ENCODE results near the gene MBNL1. TPM values are rescaled to one million over a fixed set of nuclear protein-coding genes. Genes with fewer than 3 reads are reported as not detected.

Gene MBNL1
- polyA plus RNA-seq, 1 donor: 53.6 TPM

DNA sequence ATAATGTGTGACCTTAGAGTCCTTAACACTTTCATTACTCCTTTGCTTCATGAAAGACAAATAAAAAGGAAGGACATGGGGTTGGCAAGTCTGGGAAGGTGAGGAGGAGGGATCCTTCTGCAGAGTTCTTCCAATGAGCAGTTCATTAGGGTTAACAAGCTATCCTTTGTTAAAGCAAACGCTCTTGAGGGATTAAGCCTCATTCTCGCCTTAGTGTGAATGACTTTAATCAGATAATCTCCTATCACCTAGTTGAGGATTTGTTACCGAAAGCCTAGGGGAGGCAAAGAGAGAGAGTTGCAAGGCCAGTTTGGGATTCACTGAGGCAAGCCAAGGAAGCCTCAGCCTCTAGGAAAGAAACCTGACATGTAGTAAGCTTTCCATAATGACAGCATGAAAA is 7.4 kb upstream of the MBNL1 start:
- peaks cover 10% of the 10 kb centered on the region for H3K4me1 ChIP-seq (ENCODE audit: control insufficient read depth, insufficient read depth, low read length)
- H3K36me3 ChIP-seq (ENCODE audit: control insufficient read depth, insufficient read depth, low read length): no peaks in the 10 kb centered on the region
- H3K9me3 ChIP-seq (ENCODE audit: control insufficient read depth, low read depth, low read length): no peaks in the 10 kb centered on the region

DNA sequence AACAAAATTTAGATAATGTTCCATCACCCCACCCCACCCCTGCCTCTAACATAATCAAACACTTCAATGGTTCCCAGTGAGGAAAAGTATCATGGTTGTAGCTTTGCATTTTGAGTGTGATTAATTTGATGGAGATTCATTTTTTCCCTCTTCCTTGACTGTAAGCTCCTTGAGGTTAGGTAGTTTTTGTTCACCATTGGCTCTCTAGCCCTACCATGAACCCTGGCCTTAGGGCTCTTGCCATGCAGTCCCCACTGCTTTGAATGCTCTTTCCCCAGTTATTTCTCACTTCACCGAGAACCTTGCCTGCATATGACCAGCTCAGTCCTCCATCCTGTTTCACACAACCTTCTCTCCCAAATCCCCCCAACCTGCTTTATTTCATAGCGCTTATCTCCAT is 5.0 kb upstream of the MBNL1 start:
- H3K27me3 ChIP-seq (ENCODE audit: control insufficient read depth, insufficient read depth, low read length): no peaks in the 10 kb centered on the region
- WGBS (ENCODE audit: insufficient coverage, low lambda C conversion rate): 100% methylated on average over 2 of the region's 2 CpGs
- no peak overlapping the region for H3K27ac ChIP-seq (ENCODE audit: low read length)
- H3K9me3 ChIP-seq (ENCODE audit: control insufficient read depth, low read depth, low read length): no peaks in the 10 kb centered on the region
- H3K4me3 ChIP-seq (ENCODE audit: low read length): no peak overlapping the region
- H3K36me3 ChIP-seq (ENCODE audit: control insufficient read depth, insufficient read depth, low read length): no peaks in the 10 kb centered on the region
- peaks cover 26% of the 10 kb centered on the region for H3K4me1 ChIP-seq (ENCODE audit: control insufficient read depth, insufficient read depth, low read length)
- DNase-seq: no peak

More for the DNA sequence above, 7.4 kb upstream of the MBNL1 start:
- H3K27me3 ChIP-seq (ENCODE audit: control insufficient read depth, insufficient read depth, low read length): no peaks in the 10 kb centered on the region
- no peak overlapping the region for H3K4me3 ChIP-seq (ENCODE audit: low read length)
- no CpG with 5 or more reads among the region's 3 CpGs for WGBS (ENCODE audit: insufficient coverage, low lambda C conversion rate)
- no peak overlapping the region for H3K27ac ChIP-seq (ENCODE audit: low read length)
- DNase-seq: no peak

DNA sequence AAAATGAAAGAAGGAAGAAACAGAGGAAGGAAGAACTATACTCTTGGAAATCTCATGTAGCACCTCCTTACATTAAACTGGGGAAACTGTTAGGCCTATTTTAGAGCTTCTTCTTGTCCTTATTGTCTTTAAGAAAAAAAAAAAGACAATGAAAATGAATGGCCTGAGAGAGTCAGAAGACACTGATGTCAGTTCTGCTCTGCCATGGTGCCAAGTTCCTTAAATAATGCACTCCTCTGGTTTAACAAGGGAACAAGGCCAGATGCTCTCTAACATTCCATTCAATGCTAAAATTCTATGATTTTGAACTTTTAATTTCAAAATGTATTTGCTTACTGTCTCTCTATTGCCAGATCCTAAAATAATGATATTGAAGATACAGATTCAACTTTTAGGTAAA is 4.4 kb upstream of the MBNL1 start:
- Histone ChIP-seq H3K4me1 (ENCODE audit: control insufficient read depth, insufficient read depth, low read length) (peaks cover 26% of the 10 kb centered on the region), H3K27me3 (ENCODE audit: control insufficient read depth, insufficient read depth, low read length) (no peaks in the 10 kb centered on the region), H3K27ac (ENCODE audit: low read length) (no peak overlapping the region), H3K9me3 (ENCODE audit: control insufficient read depth, low read depth, low read length) (no peaks in the 10 kb centered on the region), H3K4me3 (ENCODE audit: low read length) (no peak overlapping the region), H3K36me3 (ENCODE audit: control insufficient read depth, insufficient read depth, low read length) (no peaks in the 10 kb centered on the region)
- DNase-seq: no peak

DNA sequence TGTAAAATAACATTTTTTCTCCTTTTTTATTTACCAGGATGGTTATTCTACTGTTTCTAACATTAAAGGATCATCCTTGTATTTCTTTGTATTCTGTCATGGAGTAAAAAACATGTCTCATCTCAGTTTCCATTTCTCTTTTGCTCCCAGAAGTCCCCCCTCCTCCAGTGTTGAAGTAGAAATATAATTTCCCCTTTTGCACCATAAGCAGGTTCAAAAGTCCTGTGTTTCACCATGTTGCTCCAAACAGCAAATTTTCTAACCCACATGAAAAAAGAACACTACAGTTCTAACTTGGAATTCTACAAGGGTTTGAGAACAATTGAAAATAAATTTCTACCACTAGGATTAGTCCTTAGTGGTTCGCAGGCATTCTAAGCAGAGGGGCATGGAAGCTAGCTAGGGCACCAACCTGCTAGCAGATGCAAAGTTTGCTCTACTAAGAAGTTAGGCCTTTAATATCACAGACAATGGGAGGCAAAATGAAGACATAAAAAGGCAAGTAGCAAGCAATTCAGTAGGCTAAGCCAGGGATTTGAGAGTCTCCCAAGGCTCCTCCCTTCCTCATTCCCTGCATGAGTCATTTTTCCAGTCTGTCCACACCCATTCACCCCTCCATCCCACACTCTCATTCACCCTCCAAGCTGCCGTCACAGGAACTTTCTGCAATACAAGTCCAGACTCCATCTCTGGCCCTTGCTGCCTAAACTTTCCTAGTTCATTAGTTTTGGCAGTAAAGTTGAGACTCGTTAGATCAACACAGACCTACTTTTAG is 2.3 kb upstream of the MBNL1 start:
- H3K27ac ChIP-seq (ENCODE audit: low read length): peak overlapping the region; percentile 59
- WGBS (ENCODE audit: insufficient coverage, low lambda C conversion rate): 88% methylated on average over 1 of the region's 3 CpGs
- H3K4me3 ChIP-seq (ENCODE audit: low read length): no peak overlapping the region
- no peaks in the 10 kb centered on the region for H3K9me3 ChIP-seq (ENCODE audit: control insufficient read depth, low read depth, low read length)
- H3K36me3 ChIP-seq (ENCODE audit: control insufficient read depth, insufficient read depth, low read length): no peaks in the 10 kb centered on the region
- H3K4me1 ChIP-seq (ENCODE audit: control insufficient read depth, insufficient read depth, low read length): peaks cover 26% of the 10 kb centered on the region
- DNase-seq: peak; percentile 74 to 88
- no peaks in the 10 kb centered on the region for H3K27me3 ChIP-seq (ENCODE audit: control insufficient read depth, insufficient read depth, low read length)

DNA sequence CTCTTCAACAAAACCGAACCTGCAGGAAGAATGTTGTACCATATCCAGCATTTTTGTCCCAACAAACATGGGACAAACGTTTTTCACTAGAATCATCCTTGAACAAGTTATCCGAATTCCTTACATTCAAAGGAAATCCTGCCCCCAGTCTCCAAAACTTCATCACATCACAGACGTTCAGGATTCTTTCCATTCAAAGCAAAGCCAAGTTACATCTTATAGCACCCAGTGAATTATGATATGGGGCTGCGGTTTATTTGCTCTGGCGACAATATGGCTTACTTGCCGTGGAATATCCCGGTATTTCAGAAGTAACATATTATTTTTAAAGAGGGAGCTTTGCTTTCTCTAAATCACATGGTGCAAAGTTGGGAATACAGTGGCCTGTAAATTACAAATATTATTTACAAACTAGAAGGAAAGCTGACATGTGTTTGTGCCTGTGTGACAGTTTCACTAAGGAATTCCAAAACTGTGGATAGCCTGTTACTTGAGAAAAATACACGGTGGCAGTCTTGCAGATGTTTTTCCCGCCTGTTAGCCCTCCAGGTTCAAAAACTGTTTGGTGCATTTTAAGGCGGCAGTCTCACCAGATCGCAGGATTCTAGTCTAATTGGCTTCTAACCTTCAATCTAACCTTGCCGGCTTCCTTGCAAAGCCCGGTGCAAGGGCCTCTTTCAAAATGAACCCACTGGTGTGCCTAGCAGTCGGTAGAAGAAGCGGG is 736 bp upstream of the MBNL1 start:
- no peaks in the 10 kb centered on the region for H3K27me3 ChIP-seq (ENCODE audit: control insufficient read depth, insufficient read depth, low read length)
- H3K4me1 ChIP-seq (ENCODE audit: control insufficient read depth, insufficient read depth, low read length): peaks cover 26% of the 10 kb centered on the region
- peak overlapping the region; percentile 97 for H3K27ac ChIP-seq (ENCODE audit: low read length)
- no peaks in the 10 kb centered on the region for H3K36me3 ChIP-seq (ENCODE audit: control insufficient read depth, insufficient read depth, low read length)
- DNase-seq: peak in 1 of 2 donors; percentile 37
- H3K9me3 ChIP-seq (ENCODE audit: control insufficient read depth, low read depth, low read length): no peaks in the 10 kb centered on the region
- peak overlapping the region; percentile 87 for H3K4me3 ChIP-seq (ENCODE audit: low read length)
- 17% methylated on average over 2 of the region's 16 CpGs for WGBS (ENCODE audit: insufficient coverage, low lambda C conversion rate)

DNA sequence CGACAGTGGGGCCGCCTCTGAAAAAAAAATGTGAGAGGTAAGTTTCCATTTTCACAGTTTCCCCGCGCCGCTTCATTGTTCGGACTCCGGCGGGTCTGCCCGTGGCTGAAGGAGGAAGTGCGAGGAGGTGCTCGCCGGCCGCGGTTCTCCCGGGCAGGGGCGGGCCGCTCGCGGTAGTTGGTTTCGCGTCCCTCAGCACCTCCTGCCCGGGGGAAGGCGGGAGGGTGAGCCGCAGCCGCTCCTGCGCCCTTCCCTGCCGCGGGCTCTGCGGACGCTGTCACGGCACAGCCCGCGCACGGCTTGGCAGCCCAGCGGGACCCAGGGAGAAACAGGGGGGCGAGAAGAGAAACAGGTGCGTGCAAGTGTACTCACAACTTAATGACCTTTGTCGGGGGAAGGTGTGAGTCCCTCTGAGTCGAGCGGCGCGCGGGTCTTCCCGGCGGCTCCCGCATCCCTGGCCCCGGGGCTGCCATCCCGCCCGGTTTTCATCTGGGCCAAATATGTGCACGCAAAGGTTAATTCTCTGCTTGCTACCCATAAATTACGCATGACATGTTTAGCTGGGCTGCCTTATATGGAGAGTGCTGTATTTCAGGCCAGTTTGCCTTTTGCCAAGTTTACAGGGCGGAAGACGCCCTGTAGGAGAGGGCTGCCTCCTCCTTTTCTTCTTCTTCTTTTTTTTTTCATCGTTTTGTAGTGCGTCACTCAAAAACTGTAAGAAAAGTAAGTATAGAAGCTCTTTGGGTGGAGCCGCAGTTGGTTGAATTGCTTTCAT is 514 bp downstream of the MBNL1 start:
- Histone ChIP-seq H3K4me1 (ENCODE audit: control insufficient read depth, insufficient read depth, low read length) (peaks cover 26% of the 10 kb centered on the region), H3K27me3 (ENCODE audit: control insufficient read depth, insufficient read depth, low read length) (no peaks in the 10 kb centered on the region), H3K4me3 (ENCODE audit: low read length) (peak overlapping the region; percentile 87), H3K27ac (ENCODE audit: low read length) (peak overlapping the region; percentile 97), H3K9me3 (ENCODE audit: control insufficient read depth, low read depth, low read length) (no peaks in the 10 kb centered on the region), H3K36me3 (ENCODE audit: control insufficient read depth, insufficient read depth, low read length) (no peaks in the 10 kb centered on the region)
- peak; percentile 80 to 85 for DNase-seq
- WGBS (ENCODE audit: insufficient coverage, low lambda C conversion rate): 0% methylated on average over 1 of the region's 56 CpGs

DNA sequence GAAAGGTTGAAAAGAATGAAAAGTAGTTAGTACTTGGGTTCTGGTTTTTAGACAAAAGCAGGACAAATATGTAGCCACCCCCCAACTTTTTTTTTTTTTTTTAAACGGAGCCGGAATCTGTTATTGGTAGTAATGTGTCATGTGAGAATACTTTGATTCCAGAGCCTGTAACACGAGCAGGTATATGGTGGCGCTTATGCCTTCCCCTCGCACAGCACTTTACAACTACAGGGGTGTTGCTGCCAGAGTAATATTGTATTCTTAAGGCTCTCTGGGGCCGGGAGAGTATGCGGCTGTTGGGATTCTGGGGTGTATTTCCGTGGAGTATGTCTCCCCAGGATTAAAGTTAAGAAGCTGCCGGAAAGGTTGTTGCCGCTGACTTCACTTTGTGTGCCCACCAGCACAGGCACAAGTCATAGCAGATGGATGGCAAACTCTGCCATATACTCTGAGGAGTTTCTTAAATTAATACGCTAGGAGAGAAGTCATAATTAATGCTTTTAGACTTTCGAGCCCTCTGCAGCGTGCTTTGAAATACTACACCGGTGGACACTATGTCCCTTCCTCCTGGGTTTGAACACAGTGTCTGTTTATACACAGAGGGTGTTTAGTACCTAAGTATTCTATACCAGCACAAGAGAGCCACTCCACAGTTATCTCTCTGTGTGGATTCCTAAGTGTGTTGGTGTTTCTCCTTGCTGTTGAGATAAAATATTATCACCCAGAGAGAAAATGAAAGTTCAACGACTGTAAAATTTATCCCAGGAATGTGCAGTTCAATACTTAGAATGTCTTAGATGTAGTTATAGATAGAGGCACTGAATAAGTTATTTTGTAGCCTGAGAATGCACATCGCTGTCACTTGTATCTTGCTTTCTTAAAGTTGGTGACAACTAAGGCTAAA is 1.4 kb downstream of the MBNL1 start:
- Histone ChIP-seq H3K27ac (ENCODE audit: low read length) (peak overlapping the region; percentile 97), H3K9me3 (ENCODE audit: control insufficient read depth, low read depth, low read length) (no peaks in the 10 kb centered on the region), H3K27me3 (ENCODE audit: control insufficient read depth, insufficient read depth, low read length) (no peaks in the 10 kb centered on the region), H3K4me3 (ENCODE audit: low read length) (peak overlapping the region; percentile 87), H3K36me3 (ENCODE audit: control insufficient read depth, insufficient read depth, low read length) (no peaks in the 10 kb centered on the region), H3K4me1 (ENCODE audit: control insufficient read depth, insufficient read depth, low read length) (peaks cover 26% of the 10 kb centered on the region)
- no peak for DNase-seq
- WGBS (ENCODE audit: insufficient coverage, low lambda C conversion rate): 0% methylated on average over 2 of the region's 16 CpGs

DNA sequence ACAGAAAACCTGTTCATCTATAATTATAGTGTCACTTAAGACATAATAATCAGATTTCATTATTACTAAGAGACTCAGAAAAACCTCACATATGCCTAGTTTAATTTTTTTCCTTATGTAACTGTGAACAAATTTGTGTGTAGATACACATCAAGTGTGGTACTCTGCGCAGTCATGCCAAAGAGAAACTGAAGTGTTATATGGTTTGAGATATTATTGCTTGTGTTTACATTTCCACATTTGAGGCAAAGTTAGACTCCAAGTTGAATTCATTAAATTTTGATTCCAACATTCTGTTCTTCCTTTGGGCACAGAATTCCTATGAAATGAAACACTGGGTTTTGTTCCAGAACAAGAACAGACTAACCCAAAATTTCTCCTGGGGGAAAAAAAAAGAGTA is 2.2 kb downstream of the MBNL1 start:
- no peaks in the 10 kb centered on the region for H3K36me3 ChIP-seq (ENCODE audit: control insufficient read depth, insufficient read depth, low read length)
- peak overlapping the region; percentile 97 for H3K27ac ChIP-seq (ENCODE audit: low read length)
- peaks cover 26% of the 10 kb centered on the region for H3K4me1 ChIP-seq (ENCODE audit: control insufficient read depth, insufficient read depth, low read length)
- no peaks in the 10 kb centered on the region for H3K9me3 ChIP-seq (ENCODE audit: control insufficient read depth, low read depth, low read length)
- peak overlapping the region; percentile 87 for H3K4me3 ChIP-seq (ENCODE audit: low read length)
- 83% methylated on average over 1 of the region's 1 CpG for WGBS (ENCODE audit: insufficient coverage, low lambda C conversion rate)
- no peak for DNase-seq
- no peaks in the 10 kb centered on the region for H3K27me3 ChIP-seq (ENCODE audit: control insufficient read depth, insufficient read depth, low read length)

DNA sequence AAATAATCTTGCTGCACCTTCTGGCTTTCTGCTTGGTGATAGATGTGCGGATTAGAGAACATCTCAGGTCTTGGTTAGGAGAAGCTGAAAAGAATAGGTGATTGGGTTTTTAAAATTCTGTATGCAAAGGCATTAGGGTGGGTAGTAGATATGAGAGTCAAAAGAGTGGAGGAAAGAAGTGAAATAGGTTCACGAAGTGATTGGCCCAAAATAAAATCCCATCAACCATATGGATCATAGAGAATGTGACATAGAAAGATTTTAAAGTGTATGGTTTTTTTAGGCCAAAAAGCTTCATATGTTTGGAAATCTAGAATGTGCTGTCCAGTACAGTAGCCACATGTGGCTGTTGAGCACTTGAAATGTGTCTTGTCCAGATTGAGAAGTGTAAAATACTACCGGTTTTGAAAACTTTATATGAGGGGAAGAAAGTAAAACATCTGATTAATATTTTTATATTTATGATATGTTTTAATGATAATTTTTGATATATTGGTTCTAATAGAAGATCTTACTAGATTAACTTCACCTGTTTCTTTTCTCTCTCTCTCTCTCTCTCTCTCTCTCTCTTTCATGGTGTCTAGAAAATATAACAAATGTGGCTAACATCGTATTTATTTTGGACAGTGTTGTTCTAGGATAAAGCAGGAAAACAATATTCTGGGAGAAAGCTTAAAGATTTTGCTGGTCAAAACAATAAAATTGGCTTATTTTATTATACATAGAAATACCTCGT is 2.9 kb downstream of the MBNL1 start:
- no peak for DNase-seq
- peak overlapping the region; percentile 1 for H3K27ac ChIP-seq (ENCODE audit: low read length)
- peak overlapping the region; percentile 87 for H3K4me3 ChIP-seq (ENCODE audit: low read length)
- WGBS (ENCODE audit: insufficient coverage, low lambda C conversion rate): 74% methylated on average over 4 of the region's 5 CpGs
- no peaks in the 10 kb centered on the region for H3K36me3 ChIP-seq (ENCODE audit: control insufficient read depth, insufficient read depth, low read length)
- no peaks in the 10 kb centered on the region for H3K9me3 ChIP-seq (ENCODE audit: control insufficient read depth, low read depth, low read length)
- peaks cover 21% of the 10 kb centered on the region for H3K4me1 ChIP-seq (ENCODE audit: control insufficient read depth, insufficient read depth, low read length)
- H3K27me3 ChIP-seq (ENCODE audit: control insufficient read depth, insufficient read depth, low read length): no peaks in the 10 kb centered on the region

All from large intestine (tissue), 3 donors.